IMR-90 (cell line): ENCODE data around the gene SH3D21. TPM values are rescaled to one million over a fixed set of nuclear protein-coding genes. Genes with fewer than 3 reads are reported as not detected.
A peak's percentile ranks its signal among the peaks of the same experiment; 100 is the strongest.

ENCODE experiments used
- ATAC-seq: fragments of 200-7000 bp; cut with Tn5 transposase; 2 replicates; pipeline ENCODE4 v1.9.1; 2020; ENCODE audit warnings: low read depth, mild to moderate bottlenecking, moderate library complexity
- BruUV-seq: library from RNA; stranded (reverse); fragments of 400-500 nt; replicated peaks from 2 replicates; lab custom pipeline; 2021; lab: Mats Ljungman, UMichigan
- CTCF ChIA-PET: fragments of 300-600 bp; formaldehyde crosslinking; extraction: SDS; loops from one replicate; lab custom pipeline; 2021; ENCODE audit warnings: antibody characterized with exemption; lab: Yijun Ruan, JAX
- POLR2A ChIA-PET: fragments of 300-600 bp; sonication (Branson Sonifier 250); formaldehyde crosslinking; loops from one replicate; lab custom pipeline; 2022; ENCODE audit warnings: antibody characterized with exemption; ENCODE audit not compliant: unreplicated experiment; lab: Charles Lee
- DNase-seq: peaks from one replicate; pipeline ENCODE4 v3.0.0; 2013
- H2AFZ ChIP-seq: replicated peaks from 2 replicates; pipeline ENCODE3; 2013; ENCODE audit warnings: low read length, mild to moderate bottlenecking; ENCODE audit not compliant: poor library complexity
- H2AK5ac ChIP-seq: 2 replicates; pipeline ENCODE4 v1.6.1; 2013; ENCODE audit warnings: low read depth, low read length, inconsistent platforms
- H2AK9ac ChIP-seq: replicated peaks from 2 replicates; pipeline ENCODE3; 2013; ENCODE audit warnings: mild to moderate bottlenecking, low read depth, low read length, moderate library complexity; ENCODE audit not compliant: poor library complexity
- H2BK120ac ChIP-seq: 2 replicates; pipeline ENCODE4 v1.6.1; 2013; ENCODE audit warnings: low read depth, low read length, inconsistent platforms
- H2BK15ac ChIP-seq: 3 replicates; pipeline ENCODE4 v1.6.1; 2013; ENCODE audit warnings: low read depth, low read length, inconsistent platforms
- H2BK20ac ChIP-seq: 2 replicates; pipeline ENCODE4 v1.6.1; 2013; ENCODE audit warnings: low read depth, mild to moderate bottlenecking, inconsistent platforms, low read length, moderate library complexity
- H2BK5ac ChIP-seq: 2 replicates; pipeline ENCODE4 v1.6.1; 2013; ENCODE audit warnings: mild to moderate bottlenecking, low read depth, low read length, inconsistent platforms; ENCODE audit not compliant: poor library complexity, severe bottlenecking
- H3K14ac ChIP-seq: replicated peaks from 2 replicates; pipeline ENCODE4 v1.6.1; 2013; ENCODE audit warnings: low read depth, low read length, inconsistent platforms
- H3K18ac ChIP-seq: 2 replicates; pipeline ENCODE4 v1.6.1; 2013; ENCODE audit warnings: low read depth, low read length, control low read depth
- H3K23ac ChIP-seq: 2 replicates; pipeline ENCODE4 v1.6.1; 2013; ENCODE audit warnings: low read depth, low read length, inconsistent platforms
- H3K27ac ChIP-seq: 2 replicates; pipeline ENCODE4 v1.5.1; 2013; ENCODE audit warnings: mild to moderate bottlenecking, control low read depth, low read length; ENCODE audit not compliant: insufficient read depth
- H3K27me3 ChIP-seq: 2 replicates; pipeline ENCODE4 v1.6.1; 2013; ENCODE audit warnings: low read length; ENCODE audit not compliant: control insufficient read depth, insufficient read depth
- H3K36me3 ChIP-seq: 2 replicates; pipeline ENCODE4 v1.6.1; 2013; ENCODE audit warnings: low read length, mixed read lengths; ENCODE audit not compliant: control insufficient read depth, insufficient read depth
- H3K4ac ChIP-seq: 2 replicates; pipeline ENCODE4 v1.6.1; 2013; ENCODE audit warnings: low read depth, low read length, inconsistent platforms
- H3K4me1 ChIP-seq: 2 replicates; pipeline ENCODE4 v1.6.1; 2013; ENCODE audit warnings: low read length, mixed read lengths; ENCODE audit not compliant: control insufficient read depth, insufficient read depth
- H3K4me2 ChIP-seq: 2 replicates; pipeline ENCODE4 v1.6.1; 2013; ENCODE audit warnings: low read depth, mild to moderate bottlenecking, control low read depth, low read length, moderate library complexity
- H3K4me3 ChIP-seq: 2 replicates; pipeline ENCODE4 v1.5.1; 2013; ENCODE audit warnings: low read depth, mild to moderate bottlenecking, control low read depth, low read length, moderate library complexity; ENCODE audit not compliant: insufficient read depth
- H3K56ac ChIP-seq: 2 replicates; pipeline ENCODE4 v1.6.1; 2013; ENCODE audit warnings: low read length, inconsistent platforms; ENCODE audit not compliant: insufficient read depth; ENCODE audit errors: extremely low read depth
- H3K79me1 ChIP-seq, 2 experiments: 2 replicates each; pipeline ENCODE4 v1.6.1; 2013; ENCODE audit warnings: low read length in 2 of 2, inconsistent platforms in 1 of 2, low read depth in 1 of 2
- H3K9ac ChIP-seq: 2 replicates; pipeline ENCODE4 v1.6.1; 2013; ENCODE audit warnings: low read depth, low read length, control low read depth
- H3K9me1 ChIP-seq: 2 replicates; pipeline ENCODE4 v1.6.1; 2013; ENCODE audit warnings: low read length, inconsistent platforms; ENCODE audit not compliant: insufficient read depth
- H3K9me3 ChIP-seq: 2 replicates; pipeline ENCODE4 v1.6.1; 2013; ENCODE audit warnings: low read length; ENCODE audit not compliant: control insufficient read depth, insufficient read depth
- H4K20me1 ChIP-seq: 2 replicates; pipeline ENCODE4 v1.6.1; 2013; ENCODE audit warnings: low read length, inconsistent platforms; ENCODE audit not compliant: insufficient read depth
- H4K5ac ChIP-seq: 2 replicates; pipeline ENCODE4 v1.6.1; 2013; ENCODE audit warnings: mild to moderate bottlenecking, low read depth, low read length, control low read depth
- H4K8ac ChIP-seq, 2 experiments: 2 replicates each; pipeline ENCODE4 v1.6.1; 2013; ENCODE audit warnings: low read depth in 2 of 2, low read length in 2 of 2, control low read depth in 1 of 2, inconsistent platforms in 1 of 2
- H4K91ac ChIP-seq: 2 replicates; pipeline ENCODE4 v1.6.1; 2013; ENCODE audit warnings: low read depth, low read length, inconsistent platforms; ENCODE audit not compliant: insufficient read depth
- CEBPB ChIP-seq: IDR thresholded peaks from 2 replicates; pipeline ENCODE4 v1.6.1; 2012; ENCODE audit warnings: low read depth, low read length, improper control_type of control experiment
- CHD1 ChIP-seq: IDR thresholded peaks from 2 replicates; pipeline ENCODE4 v1.6.1; 2012; ENCODE audit warnings: low read depth, low read length, improper control_type of control experiment
- FOS ChIP-seq: fragments of 150-350 bp; IDR thresholded peaks from 2 replicates; pipeline ENCODE4 v1.6.1; 2016; ENCODE audit warnings: low read depth, low read length
- MAFK ChIP-seq: IDR thresholded peaks from 2 replicates; pipeline ENCODE4 v1.6.1; 2012; ENCODE audit warnings: low read depth, low read length, improper control_type of control experiment
- MXI1 ChIP-seq: IDR thresholded peaks from 2 replicates; pipeline ENCODE4 v1.6.1; 2012; ENCODE audit warnings: low read depth, mild to moderate bottlenecking, low read length, moderate library complexity, borderline replicate concordance
- NFE2L2 ChIP-seq: fragments of 150-350 bp; IDR thresholded peaks from 2 replicates; pipeline ENCODE4 v1.6.1; 2016; ENCODE audit warnings: low read depth, mild to moderate bottlenecking, low read length
- POLR2A ChIP-seq: IDR thresholded peaks from 2 replicates; pipeline ENCODE4 v1.6.1; 2012; ENCODE audit warnings: mild to moderate bottlenecking, low read depth, low read length
- RAD21 ChIP-seq: IDR thresholded peaks from 2 replicates; pipeline ENCODE4 v1.6.1; 2012; ENCODE audit warnings: low read length, improper control_type of control experiment
- RCOR1 ChIP-seq: IDR thresholded peaks from 2 replicates; pipeline ENCODE4 v1.6.1; 2012; ENCODE audit warnings: mild to moderate bottlenecking, low read length, improper control_type of control experiment; ENCODE audit not compliant: insufficient replicate concordance
- RFX5 ChIP-seq: IDR thresholded peaks from 2 replicates; pipeline ENCODE4 v1.8.0; 2012; ENCODE audit warnings: low read depth, mild to moderate bottlenecking, low read length, moderate library complexity
- WGBS, 2 experiments: methylation state at CpG; one replicate each; pipeline versions ENCODE4 v1.1.5 to v1.1.7; 2013; ENCODE audit warnings: missing lambda C conversion rate in 2 of 2; ENCODE audit not compliant: insufficient read length in 1 of 2; ENCODE audit errors: extremely low coverage in 2 of 2; 5-methylcytosine and 5-hydroxymethylcytosine counted together
- dilution Hi-C: fragments of 300-500 bp; cut with HindIII; formaldehyde crosslinking; loops from one replicate; pipeline ENCODE4 v1.14.3; 2018; ENCODE audit warnings: low sequenced_read_pairs; ENCODE audit not compliant: unreplicated experiment
- in situ Hi-C: fragments of 300-500 bp; cut with MboI; formaldehyde crosslinking; loops from 3 replicates; pipeline ENCODE4 v1.14.3; 2019; ENCODE audit warnings: low sequenced_read_pairs, inconsistent platforms, mixed read lengths
- intact Hi-C: fragments of 100-400 bp; cut with micrococcal nuclease; formaldehyde crosslinking; loops from 2 replicates; pipeline ENCODE4 v1.10.0; 2022
- polyA plus RNA-seq, 3 experiments: library from polyadenylated mRNA; depleted of rRNA; stranded (reverse); fragments of >200 nt; gene quantifications; 2 replicates each; pipeline ENCODE4 v1.2.3, GENCODE V29; 2012; ENCODE audit warnings: low replicate concordance in 1 of 3
- total RNA-seq: library from RNA; depleted of rRNA; stranded (reverse); fragments of >200 nt; gene quantifications from 2 replicates; pipeline ENCODE4 v1.2.3, GENCODE V29; 2012
- TF ChIP-seq, protein P1 (sequence below): fragments of 150-350 bp; IDR thresholded peaks from 2 replicates; pipeline ENCODE4 v1.6.1; 2016; ENCODE audit warnings: low read depth, mild to moderate bottlenecking, low read length, moderate library complexity, borderline replicate concordance
- TF ChIP-seq, protein P2 (sequence below): fragments of 150-350 bp; IDR thresholded peaks from 2 replicates; pipeline ENCODE4 v1.6.1; 2017; ENCODE audit warnings: mild to moderate bottlenecking, antibody characterized with exemption, low read length, low read depth
- TF ChIP-seq, protein P3 (sequence below): conservative IDR thresholded peaks from 2 replicates; pipeline ENCODE4 v1.5.1; 2012; ENCODE audit warnings: mild to moderate bottlenecking, low read depth, low read length, improper control_type of control experiment

The SH3D21 gene
- total and polyA plus RNA-seq, 2 of the 4 experiments (the other 2 are of a cell fraction): 1.8 to 11.9 TPM

DNA sequence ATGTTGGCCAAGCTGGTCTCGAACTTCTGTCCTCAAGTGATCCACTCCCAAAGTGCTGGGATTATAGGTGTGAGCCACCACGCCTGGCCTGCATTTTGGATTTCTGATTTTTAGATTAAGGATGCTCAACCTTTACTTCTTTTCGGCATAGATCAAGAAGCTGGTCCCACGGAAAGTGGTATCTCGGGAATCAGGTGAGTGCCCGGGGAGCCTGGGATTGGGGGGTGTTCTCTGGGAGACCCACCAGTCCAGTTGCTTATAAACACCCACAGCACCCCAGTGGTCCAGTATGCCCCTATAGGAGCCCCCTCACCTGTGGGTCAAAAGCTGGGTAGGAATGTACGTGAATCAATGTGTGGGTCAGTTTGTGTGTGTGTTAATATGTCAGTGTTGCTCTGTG is 3.2 kb downstream of the SH3D21 start (continued):
- TF ChIP-seq RCOR1 (no peak), CHD1 (no peak), RAD21 (no peak), NFE2L2 (no peak)

DNA sequence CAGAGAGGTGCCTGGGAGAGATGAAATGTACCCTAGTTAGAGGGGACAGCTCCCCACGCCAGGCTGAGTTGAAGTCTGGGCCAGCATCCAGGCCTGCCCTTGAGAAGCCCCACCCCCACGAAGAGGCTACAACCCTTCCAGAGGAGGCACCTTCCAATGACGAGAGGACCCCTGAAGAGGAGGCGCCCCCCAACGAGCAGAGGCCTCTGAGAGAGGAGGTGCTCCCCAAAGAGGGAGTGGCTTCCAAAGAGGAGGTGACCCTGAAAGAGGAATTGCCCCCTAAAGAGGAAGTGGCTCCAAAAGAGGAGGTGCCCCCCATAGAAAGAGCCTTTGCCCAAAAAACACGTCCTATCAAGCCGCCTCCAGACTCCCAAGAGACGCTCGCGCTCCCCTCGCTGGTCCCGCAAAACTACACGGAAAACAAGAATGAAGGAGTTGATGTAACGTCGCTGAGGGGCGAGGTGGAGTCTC is 14.2 kb downstream of the SH3D21 start:
- H3K36me3 ChIP-seq: peaks cover 9% of the 10 kb centered on the region
- peak overlapping the region; percentile 37 for H2AK5ac ChIP-seq
- H2BK120ac ChIP-seq: peak overlapping the region; percentile 17; the same call in 1 of the 2 replicates
- ATAC-seq: no peak
- in situ Hi-C loops (no loop called here), intact Hi-C loops (loop anchor here (5.0 kb wide), 2 partner anchors 47 to 67 kb away; partner anchors contain the start of gene STK40), dilution Hi-C loops (no loop called here)
- H3K4me3 ChIP-seq: no peak overlapping the region
- peaks cover 11% of the 10 kb centered on the region; the same call in 1 of the 2 replicates for H3K9me1 ChIP-seq
- no peak overlapping the region for H3K23ac ChIP-seq
- H2AFZ ChIP-seq: peak overlapping the region; percentile 86
- no peak for DNase-seq
- H3K9ac ChIP-seq: no peak overlapping the region
- peak overlapping the region; percentile 25 to 61; a peak in 2 of 4 replicates for H4K8ac ChIP-seq
- BruUV-seq: no TSS peak
- peak overlapping the region; percentile 49 for H4K91ac ChIP-seq
- H2BK15ac ChIP-seq: no peak overlapping the region; the same call in 2 of the 3 replicates
- peaks cover 24% of the 10 kb centered on the region for H3K4me1 ChIP-seq
- peaks cover 0 to 51% of the 10 kb centered on the region in 2 experiments; a peak in 3 of 4 replicates for H3K79me1 ChIP-seq
- CTCF ChIA-PET: no interaction called here
- H2BK5ac ChIP-seq: no peak overlapping the region
- no peak overlapping the region for H3K18ac ChIP-seq
- H3K4me2 ChIP-seq: no peak overlapping the region
- H2BK20ac ChIP-seq: no peak overlapping the region
- H3K27ac ChIP-seq: no peak overlapping the region
- peak overlapping the region; percentile 53; the same call in 1 of the 2 replicates for H3K14ac ChIP-seq
- peak overlapping the region; percentile 71 for H3K4ac ChIP-seq
- H3K27me3 ChIP-seq: no peaks in the 10 kb centered on the region
- peak overlapping the region; percentile 99 for H2AK9ac ChIP-seq
- H4K20me1 ChIP-seq: peaks cover 7% of the 10 kb centered on the region
- H4K5ac ChIP-seq: no peak overlapping the region
- 53% methylated on average over 8 of the region's 16 CpGs; no CpG with 5 or more reads in 1 of the 2 experiments for WGBS, 2 experiments
- POLR2A ChIA-PET: no interaction called here
- no peak overlapping the region for H3K56ac ChIP-seq
- H3K9me3 ChIP-seq: no peaks in the 10 kb centered on the region
- TF ChIP-seq, protein P1, sequence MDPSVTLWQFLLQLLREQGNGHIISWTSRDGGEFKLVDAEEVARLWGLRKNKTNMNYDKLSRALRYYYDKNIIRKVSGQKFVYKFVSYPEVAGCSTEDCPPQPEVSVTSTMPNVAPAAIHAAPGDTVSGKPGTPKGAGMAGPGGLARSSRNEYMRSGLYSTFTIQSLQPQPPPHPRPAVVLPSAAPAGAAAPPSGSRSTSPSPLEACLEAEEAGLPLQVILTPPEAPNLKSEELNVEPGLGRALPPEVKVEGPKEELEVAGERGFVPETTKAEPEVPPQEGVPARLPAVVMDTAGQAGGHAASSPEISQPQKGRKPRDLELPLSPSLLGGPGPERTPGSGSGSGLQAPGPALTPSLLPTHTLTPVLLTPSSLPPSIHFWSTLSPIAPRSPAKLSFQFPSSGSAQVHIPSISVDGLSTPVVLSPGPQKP: no peak
- no peak for TF ChIP-seq CEBPB
- TF ChIP-seq, protein P2, sequence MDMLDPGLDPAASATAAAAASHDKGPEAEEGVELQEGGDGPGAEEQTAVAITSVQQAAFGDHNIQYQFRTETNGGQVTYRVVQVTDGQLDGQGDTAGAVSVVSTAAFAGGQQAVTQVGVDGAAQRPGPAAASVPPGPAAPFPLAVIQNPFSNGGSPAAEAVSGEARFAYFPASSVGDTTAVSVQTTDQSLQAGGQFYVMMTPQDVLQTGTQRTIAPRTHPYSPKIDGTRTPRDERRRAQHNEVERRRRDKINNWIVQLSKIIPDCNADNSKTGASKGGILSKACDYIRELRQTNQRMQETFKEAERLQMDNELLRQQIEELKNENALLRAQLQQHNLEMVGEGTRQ: no peak
- TF ChIP-seq MAFK: no peak
- TF ChIP-seq, protein P3, sequence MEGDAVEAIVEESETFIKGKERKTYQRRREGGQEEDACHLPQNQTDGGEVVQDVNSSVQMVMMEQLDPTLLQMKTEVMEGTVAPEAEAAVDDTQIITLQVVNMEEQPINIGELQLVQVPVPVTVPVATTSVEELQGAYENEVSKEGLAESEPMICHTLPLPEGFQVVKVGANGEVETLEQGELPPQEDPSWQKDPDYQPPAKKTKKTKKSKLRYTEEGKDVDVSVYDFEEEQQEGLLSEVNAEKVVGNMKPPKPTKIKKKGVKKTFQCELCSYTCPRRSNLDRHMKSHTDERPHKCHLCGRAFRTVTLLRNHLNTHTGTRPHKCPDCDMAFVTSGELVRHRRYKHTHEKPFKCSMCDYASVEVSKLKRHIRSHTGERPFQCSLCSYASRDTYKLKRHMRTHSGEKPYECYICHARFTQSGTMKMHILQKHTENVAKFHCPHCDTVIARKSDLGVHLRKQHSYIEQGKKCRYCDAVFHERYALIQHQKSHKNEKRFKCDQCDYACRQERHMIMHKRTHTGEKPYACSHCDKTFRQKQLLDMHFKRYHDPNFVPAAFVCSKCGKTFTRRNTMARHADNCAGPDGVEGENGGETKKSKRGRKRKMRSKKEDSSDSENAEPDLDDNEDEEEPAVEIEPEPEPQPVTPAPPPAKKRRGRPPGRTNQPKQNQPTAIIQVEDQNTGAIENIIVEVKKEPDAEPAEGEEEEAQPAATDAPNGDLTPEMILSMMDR: no peak
- TF ChIP-seq CHD1: no peak
- no peak for TF ChIP-seq RAD21
- TF ChIP-seq FOS: no peak
- TF ChIP-seq MXI1: no peak
- no peak for TF ChIP-seq RCOR1
- TF ChIP-seq POLR2A: no peak; the same call in 1 of the 2 replicates
- TF ChIP-seq NFE2L2: no peak
- TF ChIP-seq RFX5: no peak
